ENCODE measurements around the gene PPP1R11.

PPP1R11 gene

GRCh38 chr6:30061858-30062458, 5.0 kb upstream of the PPP1R11 start:
- Histone ChIP-seq H3K79me2 (ENCODE audit: low read length) (peaks cover 24% of the 10 kb centered on the region), H3K27me3 (ENCODE audit: low read depth, low read length) (no peaks in the 10 kb centered on the region), H3K4me3 (ENCODE audit: low read length) (peak overlapping the region; percentile 99), H3K9ac (ENCODE audit: low read length) (peak overlapping the region; percentile 92), H3K36me3 (replicated peaks; ENCODE audit: low read depth, low read length) (peaks cover 8% of the 10 kb centered on the region), H3K4me2 (ENCODE audit: low read length) (peak overlapping the region; percentile 86), H3K9me3 (ENCODE audit: insufficient read depth, low read length) (no peaks in the 10 kb centered on the region), H3K4me1 (ENCODE audit: low read length) (peaks cover 15% of the 10 kb centered on the region), H4K20me1 (ENCODE audit: insufficient read depth, low read length) (no peaks in the 10 kb centered on the region), H3K27ac (ENCODE audit: low read length) (peak overlapping the region; percentile 26; the same call in 1 of the 2 replicates), H2AFZ (ENCODE audit: low read depth, low read length) (peak overlapping the region; percentile 90)
- TF ChIP-seq EZH2phosphoT487 (IDR thresholded peaks at IDR 0.05; ENCODE audit: low read depth) = no peak
- TF ChIP-seq, protein P1, sequence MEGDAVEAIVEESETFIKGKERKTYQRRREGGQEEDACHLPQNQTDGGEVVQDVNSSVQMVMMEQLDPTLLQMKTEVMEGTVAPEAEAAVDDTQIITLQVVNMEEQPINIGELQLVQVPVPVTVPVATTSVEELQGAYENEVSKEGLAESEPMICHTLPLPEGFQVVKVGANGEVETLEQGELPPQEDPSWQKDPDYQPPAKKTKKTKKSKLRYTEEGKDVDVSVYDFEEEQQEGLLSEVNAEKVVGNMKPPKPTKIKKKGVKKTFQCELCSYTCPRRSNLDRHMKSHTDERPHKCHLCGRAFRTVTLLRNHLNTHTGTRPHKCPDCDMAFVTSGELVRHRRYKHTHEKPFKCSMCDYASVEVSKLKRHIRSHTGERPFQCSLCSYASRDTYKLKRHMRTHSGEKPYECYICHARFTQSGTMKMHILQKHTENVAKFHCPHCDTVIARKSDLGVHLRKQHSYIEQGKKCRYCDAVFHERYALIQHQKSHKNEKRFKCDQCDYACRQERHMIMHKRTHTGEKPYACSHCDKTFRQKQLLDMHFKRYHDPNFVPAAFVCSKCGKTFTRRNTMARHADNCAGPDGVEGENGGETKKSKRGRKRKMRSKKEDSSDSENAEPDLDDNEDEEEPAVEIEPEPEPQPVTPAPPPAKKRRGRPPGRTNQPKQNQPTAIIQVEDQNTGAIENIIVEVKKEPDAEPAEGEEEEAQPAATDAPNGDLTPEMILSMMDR (IDR thresholded peaks at IDR 0.05; ENCODE audit: low read depth, low read length) = no peak

GRCh38 chr6:30062471-30063178, 4.4 kb upstream of the PPP1R11 start:
- peaks cover 29% of the 10 kb centered on the region for H3K79me2 ChIP-seq (ENCODE audit: low read length)
- peak overlapping the region; percentile 86 for H3K4me2 ChIP-seq (ENCODE audit: low read length)
- no peak overlapping the region for H3K4me3 ChIP-seq (ENCODE audit: low read length)
- peaks cover 16% of the 10 kb centered on the region for H3K4me1 ChIP-seq (ENCODE audit: low read length)
- no peak for TF ChIP-seq EZH2phosphoT487 (IDR thresholded peaks at IDR 0.05; ENCODE audit: low read depth)
- TF ChIP-seq, protein P1 (IDR thresholded peaks at IDR 0.05; ENCODE audit: low read depth, low read length) = no peak
- no peak overlapping the region for H3K27ac ChIP-seq (ENCODE audit: low read length)
- no peaks in the 10 kb centered on the region for H4K20me1 ChIP-seq (ENCODE audit: insufficient read depth, low read length)
- no peaks in the 10 kb centered on the region for H3K27me3 ChIP-seq (ENCODE audit: low read depth, low read length)
- H3K36me3 ChIP-seq (replicated peaks; ENCODE audit: low read depth, low read length) = peaks cover 8% of the 10 kb centered on the region
- H2AFZ ChIP-seq (ENCODE audit: low read depth, low read length) = no peak overlapping the region
- H3K9me3 ChIP-seq (ENCODE audit: insufficient read depth, low read length) = no peaks in the 10 kb centered on the region
- H3K9ac ChIP-seq (ENCODE audit: low read length) = no peak overlapping the region

DNA sequence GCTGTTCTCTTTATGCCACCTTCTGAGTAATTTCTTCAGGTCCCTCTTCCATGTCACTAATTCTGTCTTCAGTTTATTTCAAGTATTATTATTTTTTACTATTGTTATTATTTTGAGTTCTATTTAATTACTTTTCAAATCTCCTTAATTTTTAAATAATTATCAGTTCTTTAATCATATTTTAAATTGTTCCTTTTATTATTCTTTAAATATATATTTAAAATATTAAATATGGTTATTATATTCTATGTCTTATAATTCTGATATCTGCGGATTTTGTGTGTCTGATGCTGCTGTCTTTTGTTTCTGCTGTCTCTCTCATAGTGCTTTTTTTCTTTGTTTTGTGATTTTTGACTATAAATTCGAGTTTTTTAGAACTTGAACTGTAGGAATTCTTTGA, 3.7 kb upstream of the PPP1R11 start:
- H3K79me2 ChIP-seq (ENCODE audit: low read length) = peaks cover 33% of the 10 kb centered on the region
- H3K9ac ChIP-seq (ENCODE audit: low read length) = no peak overlapping the region

DNA sequence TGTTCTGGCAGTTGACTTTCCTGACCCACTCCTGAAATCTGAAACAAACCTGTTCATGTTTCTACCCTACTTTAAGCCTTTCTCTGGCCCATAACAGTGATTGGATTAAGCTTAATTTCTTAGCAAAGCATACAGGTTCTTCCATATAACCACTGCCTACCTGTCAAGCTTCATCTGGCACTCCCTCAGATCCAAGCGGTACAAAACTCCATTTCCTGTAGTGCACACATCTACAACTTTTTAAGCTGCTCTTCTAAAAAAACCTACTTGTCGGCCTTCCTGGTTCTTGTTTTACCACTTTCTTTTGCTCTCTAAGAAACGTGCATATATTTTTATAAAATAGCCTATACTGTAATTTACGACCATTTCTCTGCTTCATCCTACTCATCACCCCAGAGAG, 916 bp upstream of the PPP1R11 start:
- H3K4me1 ChIP-seq (ENCODE audit: low read length) = peaks cover 15% of the 10 kb centered on the region
- no peaks in the 10 kb centered on the region for H3K9me3 ChIP-seq (ENCODE audit: insufficient read depth, low read length)
- no peaks in the 10 kb centered on the region for H4K20me1 ChIP-seq (ENCODE audit: insufficient read depth, low read length)
- peaks cover 8% of the 10 kb centered on the region for H3K36me3 ChIP-seq (replicated peaks; ENCODE audit: low read depth, low read length)
- H3K4me3 ChIP-seq (ENCODE audit: low read length) = peak overlapping the region; percentile 92
- peaks cover 21% of the 10 kb centered on the region for H3K79me2 ChIP-seq (ENCODE audit: low read length)
- peak overlapping the region; percentile 90 for H3K4me2 ChIP-seq (ENCODE audit: low read length)
- no peaks in the 10 kb centered on the region for H3K27me3 ChIP-seq (ENCODE audit: low read depth, low read length)
- TF ChIP-seq, protein P1 (IDR thresholded peaks at IDR 0.05; ENCODE audit: low read depth, low read length) = no peak
- peak overlapping the region; percentile 61; the same call in 1 of the 2 replicates for H2AFZ ChIP-seq (ENCODE audit: low read depth, low read length)
- peak overlapping the region; percentile 79 for H3K27ac ChIP-seq (ENCODE audit: low read length)
- peak overlapping the region; percentile 68 for H3K9ac ChIP-seq (ENCODE audit: low read length)

More for the DNA sequence above, 3.7 kb upstream of the PPP1R11 start:
- peaks cover 20% of the 10 kb centered on the region for H3K4me1 ChIP-seq (ENCODE audit: low read length)
- no peaks in the 10 kb centered on the region for H4K20me1 ChIP-seq (ENCODE audit: insufficient read depth, low read length)
- H2AFZ ChIP-seq (ENCODE audit: low read depth, low read length) = no peak overlapping the region
- TF ChIP-seq, protein P1 (IDR thresholded peaks at IDR 0.05; ENCODE audit: low read depth, low read length) = no peak
- no peak for TF ChIP-seq EZH2phosphoT487 (IDR thresholded peaks at IDR 0.05; ENCODE audit: low read depth)
- H3K36me3 ChIP-seq (replicated peaks; ENCODE audit: low read depth, low read length) = peaks cover 8% of the 10 kb centered on the region
- H3K27me3 ChIP-seq (ENCODE audit: low read depth, low read length) = no peaks in the 10 kb centered on the region
- no peak overlapping the region for H3K4me2 ChIP-seq (ENCODE audit: low read length)
- H3K9me3 ChIP-seq (ENCODE audit: insufficient read depth, low read length) = no peaks in the 10 kb centered on the region
- no peak overlapping the region for H3K27ac ChIP-seq (ENCODE audit: low read length)
- no peak overlapping the region for H3K4me3 ChIP-seq (ENCODE audit: low read length)

Data from OCI-LY3 (cell line).